ENCODE results near the gene LRRN2.

DNA sequence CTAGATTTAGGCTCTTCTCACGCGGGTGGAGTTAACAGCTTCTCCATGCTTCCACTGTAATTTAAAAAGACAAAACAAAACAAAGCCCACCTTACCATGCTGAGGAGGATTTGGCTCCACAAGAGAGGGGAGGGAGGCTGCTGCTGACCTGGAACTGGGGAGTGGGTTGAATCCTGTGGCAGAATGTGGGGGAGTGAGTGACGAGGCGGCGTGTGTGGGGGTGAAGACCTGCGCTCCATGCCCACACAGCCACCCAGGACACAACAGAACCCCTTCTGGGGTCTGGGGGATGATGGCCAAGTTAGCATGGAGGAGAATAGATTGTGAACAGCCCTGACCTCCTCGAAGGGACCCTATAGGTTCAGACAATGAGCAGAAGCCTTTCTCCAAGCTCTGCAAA is 44.0 kb upstream of the LRRN2 start:
- TF ChIP-seq POLR2A (IDR thresholded peaks at IDR 0.05; ENCODE audit: low read length): no peak
- TF ChIP-seq, protein P1, sequence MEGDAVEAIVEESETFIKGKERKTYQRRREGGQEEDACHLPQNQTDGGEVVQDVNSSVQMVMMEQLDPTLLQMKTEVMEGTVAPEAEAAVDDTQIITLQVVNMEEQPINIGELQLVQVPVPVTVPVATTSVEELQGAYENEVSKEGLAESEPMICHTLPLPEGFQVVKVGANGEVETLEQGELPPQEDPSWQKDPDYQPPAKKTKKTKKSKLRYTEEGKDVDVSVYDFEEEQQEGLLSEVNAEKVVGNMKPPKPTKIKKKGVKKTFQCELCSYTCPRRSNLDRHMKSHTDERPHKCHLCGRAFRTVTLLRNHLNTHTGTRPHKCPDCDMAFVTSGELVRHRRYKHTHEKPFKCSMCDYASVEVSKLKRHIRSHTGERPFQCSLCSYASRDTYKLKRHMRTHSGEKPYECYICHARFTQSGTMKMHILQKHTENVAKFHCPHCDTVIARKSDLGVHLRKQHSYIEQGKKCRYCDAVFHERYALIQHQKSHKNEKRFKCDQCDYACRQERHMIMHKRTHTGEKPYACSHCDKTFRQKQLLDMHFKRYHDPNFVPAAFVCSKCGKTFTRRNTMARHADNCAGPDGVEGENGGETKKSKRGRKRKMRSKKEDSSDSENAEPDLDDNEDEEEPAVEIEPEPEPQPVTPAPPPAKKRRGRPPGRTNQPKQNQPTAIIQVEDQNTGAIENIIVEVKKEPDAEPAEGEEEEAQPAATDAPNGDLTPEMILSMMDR (IDR thresholded peaks at IDR 0.05): no peak
- TF ChIP-seq HDAC2 (IDR thresholded peaks at IDR 0.05): no peak
- TF ChIP-seq, protein P2, sequence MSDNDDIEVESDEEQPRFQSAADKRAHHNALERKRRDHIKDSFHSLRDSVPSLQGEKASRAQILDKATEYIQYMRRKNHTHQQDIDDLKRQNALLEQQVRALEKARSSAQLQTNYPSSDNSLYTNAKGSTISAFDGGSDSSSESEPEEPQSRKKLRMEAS (IDR thresholded peaks at IDR 0.05): no peak
- no peak for TF ChIP-seq EP300 (IDR thresholded peaks at IDR 0.05)
- TF ChIP-seq MYC (IDR thresholded peaks at IDR 0.05; ENCODE audit: borderline replicate concordance, low read length): no peak
- TF ChIP-seq, protein P3, sequence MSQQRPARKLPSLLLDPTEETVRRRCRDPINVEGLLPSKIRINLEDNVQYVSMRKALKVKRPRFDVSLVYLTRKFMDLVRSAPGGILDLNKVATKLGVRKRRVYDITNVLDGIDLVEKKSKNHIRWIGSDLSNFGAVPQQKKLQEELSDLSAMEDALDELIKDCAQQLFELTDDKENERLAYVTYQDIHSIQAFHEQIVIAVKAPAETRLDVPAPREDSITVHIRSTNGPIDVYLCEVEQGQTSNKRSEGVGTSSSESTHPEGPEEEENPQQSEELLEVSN (IDR thresholded peaks at IDR 0.05; ENCODE audit: borderline replicate concordance, low read depth): no peak
- no peak for TF ChIP-seq CEBPB (IDR thresholded peaks at IDR 0.05)
- TF ChIP-seq JUN (IDR thresholded peaks at IDR 0.05): no peak
- no peak for TF ChIP-seq RCOR1 (IDR thresholded peaks at IDR 0.05; ENCODE audit: low read depth, low read length)
- no peak for TF ChIP-seq NFE2L2 (conservative IDR thresholded peaks at IDR 0.05; ENCODE audit: low read length)
- TF ChIP-seq REST (IDR thresholded peaks at IDR 0.05): no peak
- TF ChIP-seq HOXA7 (CRISPR knock-in tag; IDR thresholded peaks at IDR 0.05): no peak

All from A549 (cell line).